ENCODE results near the gene USH2A.

USH2A gene

GRCh38 chr1:215679231-215679630, 744.0 kb downstream of the USH2A start:
- no peak for DNase-seq

GRCh38 chr1:215677112-215677511, 746.1 kb downstream of the USH2A start:
- no peak for DNase-seq

- no peak for DNase-seq
Observed at GRCh38 chr1:215673943-215674342, 749.3 kb downstream of the USH2A start.

- DNase-seq = no peak
Observed at GRCh38 chr1:215672482-215672881, 750.8 kb downstream of the USH2A start.

GRCh38 chr1:215669806-215670491, 753.3 kb downstream of the USH2A start:
- no peak for DNase-seq

GRCh38 chr1:215667761-215668160, 755.5 kb downstream of the USH2A start:
- DNase-seq = no peak

- no peak for DNase-seq
Observed at GRCh38 chr1:215665215-215665614, 758.0 kb downstream of the USH2A start.

- no peak for DNase-seq
Observed at GRCh38 chr1:215661033-215661432, 762.2 kb downstream of the USH2A start.

GRCh38 chr1:215660259-215660658, 763.0 kb downstream of the USH2A start:
- no peak for DNase-seq

GRCh38 chr1:215657047-215657446, 766.2 kb downstream of the USH2A start:
- DNase-seq = no peak

GRCh38 chr1:215652371-215652770, 770.9 kb downstream of the USH2A start:
- no peak for DNase-seq

GRCh38 chr1:215651867-215652266, 771.4 kb downstream of the USH2A start:
- no peak for DNase-seq

- DNase-seq = no peak
Observed at GRCh38 chr1:215650446-215651149, 772.6 kb downstream of the USH2A start.

GRCh38 chr1:215648957-215649356, 774.3 kb downstream of the USH2A start:
- no peak for DNase-seq

GRCh38 chr1:215647738-215648137, 775.5 kb downstream of the USH2A start:
- DNase-seq = no peak

GRCh38 chr1:215645861-215646260, 777.4 kb downstream of the USH2A start:
- DNase-seq = no peak

- DNase-seq = no peak
Observed at GRCh38 chr1:215645182-215645581, 778.1 kb downstream of the USH2A start.

- no peak for DNase-seq
Observed at GRCh38 chr1:215643592-215644321, 779.5 kb downstream of the USH2A start.

- DNase-seq = no peak
Observed at GRCh38 chr1:215640429-215641148, 782.7 kb downstream of the USH2A start.

GRCh38 chr1:215637041-215637573, 786.1 kb downstream of the USH2A start:
- DNase-seq = no peak

- no peak for DNase-seq
Observed at GRCh38 chr1:215636258-215636965, 786.8 kb downstream of the USH2A start.

- DNase-seq = no peak
Observed at GRCh38 chr1:215635827-215636226, 787.4 kb downstream of the USH2A start.

All from NCI-H2029 (cell line).